ENCODE results near the gene RBM46. TPM values are rescaled to one million over a fixed set of nuclear protein-coding genes. Genes with fewer than 3 reads are reported as not detected.

The RBM46 gene
- total RNA-seq, 1 donor from 2014 or later: not detected

GRCh38 chr4:154822775-154823174 lies 41.7 kb downstream of the RBM46 start:
- peaks cover 2% of the 10 kb centered on the region for H3K27me3 Mint-ChIP-seq (ENCODE audit: unreplicated experiment)

GRCh38 chr4:154836030-154836429 lies 55.0 kb downstream of the RBM46 start:
- no peaks in the 10 kb centered on the region for H3K4me1 Mint-ChIP-seq (ENCODE audit: unreplicated experiment)
- no peaks in the 10 kb centered on the region for H3K9me3 Mint-ChIP-seq (ENCODE audit: unreplicated experiment)
- H3K27me3 Mint-ChIP-seq (ENCODE audit: unreplicated experiment): no peaks in the 10 kb centered on the region
- H3K36me3 Mint-ChIP-seq (ENCODE audit: low read depth, unreplicated experiment): no peaks in the 10 kb centered on the region
- H3K4me3 Mint-ChIP-seq (ENCODE audit: unreplicated experiment): no peak overlapping the region
- DNase-seq (ENCODE audit: low spot score): no peak
- H3K27ac Mint-ChIP-seq (ENCODE audit: unreplicated experiment): no peak overlapping the region
- no peak for TF ChIP-seq CTCF (IDR thresholded peaks at IDR 0.05; ENCODE audit: unreplicated experiment)

More at GRCh38 chr4:154822775-154823174, 41.7 kb downstream of the RBM46 start:
- H3K4me1 Mint-ChIP-seq (ENCODE audit: unreplicated experiment): no peaks in the 10 kb centered on the region
- no peak overlapping the region for H3K4me3 Mint-ChIP-seq (ENCODE audit: unreplicated experiment)
- TF ChIP-seq CTCF (IDR thresholded peaks at IDR 0.05; ENCODE audit: unreplicated experiment): no peak
- no peak for DNase-seq (ENCODE audit: low spot score)
- no peaks in the 10 kb centered on the region for H3K36me3 Mint-ChIP-seq (ENCODE audit: low read depth, unreplicated experiment)
- H3K9me3 Mint-ChIP-seq (ENCODE audit: unreplicated experiment): no peaks in the 10 kb centered on the region
- no peak overlapping the region for H3K27ac Mint-ChIP-seq (ENCODE audit: unreplicated experiment)

DNA sequence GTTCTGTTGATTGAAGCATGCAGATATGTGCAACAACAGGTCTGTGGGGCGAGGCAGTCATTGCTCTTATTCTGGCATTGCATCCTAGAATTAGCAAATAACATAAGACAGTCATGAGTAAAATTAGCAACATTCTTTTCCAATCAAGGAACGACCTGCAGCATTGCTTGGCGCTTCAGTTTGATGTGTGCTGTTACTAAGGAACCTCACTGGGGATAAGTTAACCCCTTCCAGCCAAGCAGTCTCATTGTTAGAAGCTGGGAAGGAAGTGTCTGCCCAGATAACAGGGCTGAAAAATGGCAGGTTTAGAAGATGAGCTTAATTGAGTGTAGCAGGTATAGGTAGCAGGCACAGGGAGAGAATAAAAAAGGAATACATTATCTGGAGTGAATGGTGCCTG lies 55.4 kb downstream of the RBM46 start:
- Mint-ChIP-seq H3K27ac (ENCODE audit: unreplicated experiment) (no peak overlapping the region), H3K27me3 (ENCODE audit: unreplicated experiment) (no peaks in the 10 kb centered on the region), H3K36me3 (ENCODE audit: low read depth, unreplicated experiment) (no peaks in the 10 kb centered on the region), H3K4me3 (ENCODE audit: unreplicated experiment) (no peak overlapping the region), H3K9me3 (ENCODE audit: unreplicated experiment) (no peaks in the 10 kb centered on the region), H3K4me1 (ENCODE audit: unreplicated experiment) (no peaks in the 10 kb centered on the region)
- DNase-seq (ENCODE audit: low spot score): no peak
- no peak for TF ChIP-seq CTCF (IDR thresholded peaks at IDR 0.05; ENCODE audit: unreplicated experiment)

GRCh38 chr4:154838155-154838554 lies 57.1 kb downstream of the RBM46 start:
- no peak for DNase-seq (ENCODE audit: low spot score)
- H3K4me1 Mint-ChIP-seq (ENCODE audit: unreplicated experiment): no peaks in the 10 kb centered on the region
- H3K27me3 Mint-ChIP-seq (ENCODE audit: unreplicated experiment): no peaks in the 10 kb centered on the region
- no peaks in the 10 kb centered on the region for H3K9me3 Mint-ChIP-seq (ENCODE audit: unreplicated experiment)
- H3K36me3 Mint-ChIP-seq (ENCODE audit: low read depth, unreplicated experiment): no peaks in the 10 kb centered on the region
- TF ChIP-seq CTCF (IDR thresholded peaks at IDR 0.05; ENCODE audit: unreplicated experiment): no peak
- H3K4me3 Mint-ChIP-seq (ENCODE audit: unreplicated experiment): no peak overlapping the region
- no peak overlapping the region for H3K27ac Mint-ChIP-seq (ENCODE audit: unreplicated experiment)

- Mint-ChIP-seq H3K36me3 (ENCODE audit: low read depth, unreplicated experiment) (no peaks in the 10 kb centered on the region), H3K9me3 (ENCODE audit: unreplicated experiment) (no peaks in the 10 kb centered on the region), H3K4me3 (ENCODE audit: unreplicated experiment) (no peak overlapping the region), H3K4me1 (ENCODE audit: unreplicated experiment) (no peaks in the 10 kb centered on the region), H3K27me3 (ENCODE audit: unreplicated experiment) (no peaks in the 10 kb centered on the region), H3K27ac (ENCODE audit: unreplicated experiment) (no peak overlapping the region)
- no peak for DNase-seq (ENCODE audit: low spot score)
- TF ChIP-seq CTCF (IDR thresholded peaks at IDR 0.05; ENCODE audit: unreplicated experiment): no peak
These were observed 57.6 kb downstream of the RBM46 start for GRCh38 chr4:154838694-154839093.
